ENCODE results near the gene CYLD. TPM values are rescaled to one million over a fixed set of nuclear protein-coding genes. Genes with fewer than 3 reads are reported as not detected.

The CYLD gene
- total and polyA plus RNA-seq, 2 donors (not counting 3 experiments of a cell fraction or from before 2014, with no cell fraction given): 7.4 to 21.5 TPM

DNA sequence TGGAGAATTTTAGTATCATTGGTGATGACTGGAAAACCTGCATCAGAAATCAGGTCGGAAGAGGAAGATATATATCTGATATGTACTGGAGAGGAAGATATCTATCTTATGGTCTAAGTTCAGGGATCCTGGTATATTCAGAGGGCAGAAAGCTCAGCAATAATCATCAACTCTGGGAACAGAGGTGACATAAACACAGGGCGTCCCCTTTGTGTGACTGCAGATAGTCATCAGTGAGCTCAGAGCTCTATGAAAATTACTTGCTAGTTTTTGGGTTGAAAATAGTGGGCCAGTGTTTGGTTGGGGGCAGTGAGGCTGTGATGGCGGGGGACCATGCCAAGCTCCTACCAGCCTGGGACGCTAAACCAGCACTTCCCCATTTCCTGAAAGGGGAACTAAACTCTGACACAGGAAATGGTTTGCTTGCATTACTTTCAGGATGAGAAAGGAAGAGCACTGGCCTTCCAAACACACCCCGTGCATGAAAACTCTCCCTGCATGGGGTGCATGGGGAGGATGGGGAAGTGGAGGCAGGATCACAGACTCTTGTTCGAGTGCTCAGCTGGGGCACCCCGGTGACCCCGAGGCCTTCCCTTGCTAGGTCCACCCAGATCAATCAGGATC, 32.7 kb upstream of the CYLD start:
- CTCF ChIA-PET: interaction anchor here (1.0 to 1.8 kb wide), 3 partner anchors 12 to 97 kb away, joined by 3 to 4 read pairs (median 3); no protein-coding TSS in a partner anchor
- H3K79me2 ChIP-seq (ENCODE audit: control insufficient read depth, insufficient read depth, low read length): no peaks in the 10 kb centered on the region
- H3K27ac ChIP-seq (ENCODE audit: insufficient read depth, low read depth, low read length): no peak overlapping the region
- BruUV-seq (replicated peaks): no TSS peak
- intact Hi-C loops (cut with micrococcal nuclease): no loop called here
- no peak for FAIRE-seq
- no peaks in the 10 kb centered on the region for H3K27me3 ChIP-seq (ENCODE audit: control insufficient read depth in 2 of 2, insufficient read depth in 2 of 2, low read length in 2 of 2)
- no peaks in the 10 kb centered on the region for H3K9me1 ChIP-seq (replicated peaks; ENCODE audit: control insufficient read depth, extremely low read depth, insufficient read depth, low read length)
- no peak for DNase-seq (ENCODE audit: low read depth, low spot score)
- H3K9me3 ChIP-seq (replicated peaks; ENCODE audit: control insufficient read depth, insufficient read depth, low read length): no peaks in the 10 kb centered on the region
- H4K20me1 ChIP-seq (replicated peaks; ENCODE audit: control insufficient read depth, extremely low read depth, insufficient read depth, low read length): no peaks in the 10 kb centered on the region
- H2AFZ ChIP-seq (ENCODE audit: low read depth, low read length): no peak overlapping the region
- POLR2A ChIA-PET: no interaction called here
- no peak for TF ChIP-seq GATA2 (IDR thresholded peaks at IDR 0.05; ENCODE audit: insufficient read depth, insufficient read length, low read depth, low read length)
- TF ChIP-seq, protein P1, sequence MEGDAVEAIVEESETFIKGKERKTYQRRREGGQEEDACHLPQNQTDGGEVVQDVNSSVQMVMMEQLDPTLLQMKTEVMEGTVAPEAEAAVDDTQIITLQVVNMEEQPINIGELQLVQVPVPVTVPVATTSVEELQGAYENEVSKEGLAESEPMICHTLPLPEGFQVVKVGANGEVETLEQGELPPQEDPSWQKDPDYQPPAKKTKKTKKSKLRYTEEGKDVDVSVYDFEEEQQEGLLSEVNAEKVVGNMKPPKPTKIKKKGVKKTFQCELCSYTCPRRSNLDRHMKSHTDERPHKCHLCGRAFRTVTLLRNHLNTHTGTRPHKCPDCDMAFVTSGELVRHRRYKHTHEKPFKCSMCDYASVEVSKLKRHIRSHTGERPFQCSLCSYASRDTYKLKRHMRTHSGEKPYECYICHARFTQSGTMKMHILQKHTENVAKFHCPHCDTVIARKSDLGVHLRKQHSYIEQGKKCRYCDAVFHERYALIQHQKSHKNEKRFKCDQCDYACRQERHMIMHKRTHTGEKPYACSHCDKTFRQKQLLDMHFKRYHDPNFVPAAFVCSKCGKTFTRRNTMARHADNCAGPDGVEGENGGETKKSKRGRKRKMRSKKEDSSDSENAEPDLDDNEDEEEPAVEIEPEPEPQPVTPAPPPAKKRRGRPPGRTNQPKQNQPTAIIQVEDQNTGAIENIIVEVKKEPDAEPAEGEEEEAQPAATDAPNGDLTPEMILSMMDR (IDR thresholded peaks at IDR 0.05; ENCODE audit: extremely low read depth in 1 of 2, insufficient read depth in 1 of 2, low read depth in 1 of 2, low read length in 2 of 2): no peak
- no peak for TF ChIP-seq POLR2A (IDR thresholded peaks at IDR 0.05; ENCODE audit: low read depth, low read length)
- no peak for TF ChIP-seq FOS (IDR thresholded peaks at IDR 0.05; ENCODE audit: borderline replicate concordance, insufficient read depth, low read length)
- TF ChIP-seq MYC (IDR thresholded peaks at IDR 0.05; ENCODE audit: low read depth, low read length): no peak
- no peak for TF ChIP-seq EZH2 (IDR thresholded peaks at IDR 0.05; ENCODE audit: borderline replicate concordance, low read depth, low read length, severe bottlenecking)
- TF ChIP-seq JUN (IDR thresholded peaks at IDR 0.05; ENCODE audit: borderline replicate concordance, insufficient read depth, insufficient read length, low read depth): no peak
- no peak for TF ChIP-seq POLR2AphosphoS5 (IDR thresholded peaks at IDR 0.05; ENCODE audit: insufficient read depth, low read depth, low read length)
- no peak for TF ChIP-seq MAX (IDR thresholded peaks at IDR 0.05; ENCODE audit: insufficient read depth, insufficient read length)
- no peak overlapping the region for H3K9ac ChIP-seq (replicated peaks; ENCODE audit: extremely low read depth, insufficient read depth, low read length)
- peaks cover 6% of the 10 kb centered on the region for H3K4me1 ChIP-seq (ENCODE audit: control insufficient read depth, extremely low read depth, insufficient read depth, low read length)
- H3K4me2 ChIP-seq (ENCODE audit: insufficient read depth, low read length): no peak overlapping the region
- dilution Hi-C loops (cut with MboI; ENCODE audit: extremely low pct_ligation_motif_present, low sequenced_read_pairs): no loop called here
- no peaks in the 10 kb centered on the region for H3K36me3 ChIP-seq (ENCODE audit: control insufficient read depth in 2 of 2, extremely low read depth in 1 of 2, insufficient read depth in 2 of 2, low read length in 2 of 2)
- no peak overlapping the region for H3K4me3 ChIP-seq (replicated peaks in 1 of 3; ENCODE audit: insufficient read depth in 1 of 3, low read depth in 1 of 3, low read length in 3 of 3)

All from endothelial cell of umbilical vein (primary cell).